CD4-positive, alpha-beta T cell (primary cell): ENCODE results near the gene ZDHHC3. TPM values are rescaled to one million over a fixed set of nuclear protein-coding genes. Genes with fewer than 3 reads are reported as not detected.

Experiments
- ATAC-seq: fragments of 200-7000 bp; cut with Tn5 transposase; one replicate; pipeline ENCODE4 v1.10.0; 2022; ENCODE audit warnings: mild to moderate bottlenecking; ENCODE audit not compliant: poor library complexity
- CTCF ChIA-PET: fragments of 350-600 bp; sonication (Branson Sonifier 250); formaldehyde crosslinking; loops from one replicate; lab custom pipeline; 2021; ENCODE audit warnings: antibody characterized with exemption, inconsistent platforms; lab: Charles Lee
- POLR2A ChIA-PET: fragments of 350-600 bp; sonication (Branson Sonifier 250); formaldehyde crosslinking; loops from one replicate; lab custom pipeline; 2021; ENCODE audit warnings: antibody characterized with exemption, inconsistent platforms; lab: Charles Lee
- DNase-seq, 14 experiments: peaks; one replicate each; pipeline ENCODE4 v3.0.0-alpha.2; 2013 to 2020; ENCODE audit warnings: mixed read lengths in 2 of 14
- H3K27ac ChIP-seq, 2 donors: one replicate each; pipeline versions ENCODE4 v1.5.1 to v1.7.0; 2013; ENCODE audit warnings: low read length in 2 of 2, low read depth in 1 of 2, mild to moderate bottlenecking in 1 of 2
- H3K27me3 ChIP-seq, 2 experiments: 1 replicate in 1 of 2; 2 replicates in 1 of 2; pipeline versions ENCODE4 v1.6.1 to v1.7.0; 2013; ENCODE audit warnings: low read length in 2 of 2, control low read depth in 1 of 2, mild to moderate bottlenecking in 1 of 2, moderate library complexity in 1 of 2; ENCODE audit not compliant: insufficient read depth in 2 of 2, control insufficient read depth in 1 of 2
- H3K36me3 ChIP-seq: one replicate; pipeline ENCODE4 v1.6.1; 2013; ENCODE audit warnings: low read length, control low read depth; ENCODE audit not compliant: insufficient read depth
- H3K4me1 ChIP-seq: one replicate; pipeline ENCODE4 v1.6.1; 2013; ENCODE audit warnings: low read length, control low read depth; ENCODE audit not compliant: insufficient read depth
- H3K4me3 ChIP-seq: one replicate; pipeline ENCODE4 v1.5.1; 2013; ENCODE audit warnings: mild to moderate bottlenecking, low read length, moderate library complexity
- H3K9me3 ChIP-seq, 2 experiments: 1 replicate in 1 of 2; 2 replicates in 1 of 2; pipeline versions ENCODE4 v1.6.1 to v1.7.0; 2013; ENCODE audit warnings: low read length in 2 of 2, mild to moderate bottlenecking in 2 of 2, control low read depth in 1 of 2, moderate library complexity in 1 of 2; ENCODE audit not compliant: control insufficient read depth in 1 of 2, insufficient read depth in 1 of 2
- H3K27ac Mint-ChIP-seq: one replicate; pipeline ENCODE4 v1.8.0; 2020; ENCODE audit warnings: mixed read lengths
- H3K27me3 Mint-ChIP-seq: one replicate; pipeline ENCODE4 v1.8.0; 2021; ENCODE audit warnings: mixed read lengths
- H3K36me3 Mint-ChIP-seq: one replicate; pipeline ENCODE4 v1.8.0; 2021; ENCODE audit warnings: low read depth, mixed read lengths
- H3K4me1 Mint-ChIP-seq: one replicate; pipeline ENCODE4 v1.8.0; 2021; ENCODE audit warnings: low read depth, mixed read lengths
- H3K4me3 Mint-ChIP-seq: one replicate; pipeline ENCODE4 v1.8.0; 2020; ENCODE audit warnings: mild to moderate bottlenecking, mixed read lengths
- H3K9me3 Mint-ChIP-seq: one replicate; pipeline ENCODE4 v1.8.0; 2020; ENCODE audit warnings: mixed read lengths
- CTCF ChIP-seq: fragments of 200-600 bp; IDR thresholded peaks from one replicate; pipeline ENCODE4 v1.8.0; 2022; ENCODE audit warnings: antibody characterized with exemption, mild to moderate bottlenecking
- intact Hi-C, 2 experiments: fragments of 100-400 bp; cut with DNase I in 1 of 2; cut with micrococcal nuclease in 1 of 2; formaldehyde crosslinking; loops; one replicate each; pipeline versions ENCODE4 v1.15.1 to v1.9.0; 2023 to 2025; cut with DNase I, micrococcal nuclease
- total RNA-seq, 174 experiments: library from RNA in 2 of 174; stranded (reverse) in 2 of 174; gene quantifications; one replicate each; pipeline ENCODE4 v1.2.3 and lab custom pipeline; 2021 to 2026

ZDHHC3 gene
- total RNA-seq, 2 experiments from 2014 or later: 34.4 to 34.6 TPM

DNA sequence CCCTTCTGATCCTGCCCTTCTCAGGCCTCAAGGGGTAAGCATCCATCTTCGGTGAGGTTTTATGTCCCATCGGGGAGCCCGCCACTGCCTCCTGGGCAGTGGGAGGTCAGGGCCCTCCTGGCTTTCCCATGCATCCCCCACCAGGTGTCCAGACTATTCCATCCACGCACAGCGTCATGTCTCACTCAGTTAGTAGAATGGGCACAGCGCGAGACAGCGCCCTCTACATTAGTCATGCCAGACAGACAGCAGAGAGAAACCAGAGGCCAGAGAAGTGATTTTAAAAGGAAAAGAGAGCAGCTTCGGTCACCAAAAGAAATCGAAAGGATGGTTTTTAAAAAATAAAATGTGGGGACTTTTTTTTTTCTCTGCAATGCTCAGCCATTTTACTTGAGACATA lies 49.8 kb downstream of the ZDHHC3 start:
- H3K4me1 ChIP-seq: no peaks in the 10 kb centered on the region
- POLR2A ChIA-PET: no interaction called here
- H3K4me3 ChIP-seq: no peak overlapping the region
- Mint-ChIP-seq H3K4me1 (no peaks in the 10 kb centered on the region), H3K9me3 (no peaks in the 10 kb centered on the region), H3K27ac (no peak overlapping the region), H3K27me3 (no peaks in the 10 kb centered on the region), H3K36me3 (peaks cover 91% of the 10 kb centered on the region), H3K4me3 (no peak overlapping the region)
- no peaks in the 10 kb centered on the region for H3K27me3 ChIP-seq
- ATAC-seq (no peak), DNase-seq (no peak)
- no peak for TF ChIP-seq CTCF
- intact Hi-C loops: no loop called here
- CTCF ChIA-PET: no interaction called here
- peaks cover 57% of the 10 kb centered on the region for H3K36me3 ChIP-seq
- H3K27ac ChIP-seq: no peak overlapping the region
- H3K9me3 ChIP-seq: no peaks in the 10 kb centered on the region

GRCh38 chr3:44924457-44925084 lies 51.4 kb downstream of the ZDHHC3 start:
- Mint-ChIP-seq H3K27me3 (no peaks in the 10 kb centered on the region), H3K27ac (no peak overlapping the region), H3K4me3 (no peak overlapping the region), H3K4me1 (no peaks in the 10 kb centered on the region), H3K9me3 (no peaks in the 10 kb centered on the region), H3K36me3 (peaks cover 88% of the 10 kb centered on the region)
- intact Hi-C loops: no loop called here
- ChIA-PET POLR2A (no interaction called here), CTCF (interaction anchor here (1.0 kb wide), 1 partner anchor 10 kb away, joined by 6 read pairs; no protein-coding TSS in a partner anchor)
- H3K9me3 ChIP-seq: no peaks in the 10 kb centered on the region
- TF ChIP-seq CTCF: no peak
- no peak overlapping the region for H3K27ac ChIP-seq
- no peaks in the 10 kb centered on the region for H3K4me1 ChIP-seq
- ATAC-seq (no peak), DNase-seq (no peak)
- H3K27me3 ChIP-seq: no peaks in the 10 kb centered on the region
- H3K4me3 ChIP-seq: no peak overlapping the region
- peaks cover 53% of the 10 kb centered on the region for H3K36me3 ChIP-seq

DNA sequence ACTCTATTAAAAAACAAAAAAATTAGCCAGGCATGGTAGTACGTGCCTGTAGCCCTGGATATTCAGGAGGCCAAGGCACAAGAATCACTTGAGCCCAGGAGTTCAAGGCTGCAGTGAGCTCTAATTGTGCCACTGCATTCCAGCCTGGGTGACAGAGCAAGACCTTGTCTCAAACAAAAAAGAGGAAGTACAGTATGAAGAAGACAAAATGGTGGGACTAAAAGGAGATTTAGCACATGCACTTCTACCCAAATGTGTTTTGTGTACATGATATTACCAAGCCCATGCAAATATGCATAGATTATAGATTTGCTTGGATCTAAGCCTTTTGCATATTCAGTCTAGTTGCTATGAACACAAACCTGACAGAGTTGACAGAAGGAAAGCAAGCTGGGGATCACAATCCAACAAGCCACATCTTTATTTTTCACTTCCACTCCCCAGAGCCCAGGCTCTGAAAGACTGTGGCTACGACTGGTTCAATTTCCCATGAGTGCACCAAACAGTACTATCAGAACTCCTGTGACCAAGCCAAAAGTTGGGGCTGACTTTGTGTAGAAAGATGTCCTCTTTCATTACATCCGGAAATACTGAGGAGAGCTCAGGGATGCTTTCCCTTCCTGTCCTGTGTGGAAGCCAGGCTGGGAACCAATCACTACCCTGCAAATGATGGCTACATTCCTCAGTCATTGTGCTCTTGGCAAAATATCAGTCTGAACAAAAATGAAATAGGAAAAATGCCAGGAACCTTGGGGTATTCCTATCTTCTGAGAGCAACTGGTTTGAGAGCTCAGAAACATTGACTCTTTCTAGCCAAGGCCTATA lies 52.1 kb downstream of the ZDHHC3 start:
- Histone ChIP-seq H3K36me3 (peaks cover 49% of the 10 kb centered on the region), H3K9me3 (no peaks in the 10 kb centered on the region), H3K4me3 (no peak overlapping the region), H3K4me1 (no peaks in the 10 kb centered on the region), H3K27me3 (no peaks in the 10 kb centered on the region), H3K27ac (no peak overlapping the region)
- H3K4me3 Mint-ChIP-seq: no peak overlapping the region
- H3K9me3 Mint-ChIP-seq: no peaks in the 10 kb centered on the region
- intact Hi-C loops: no loop called here
- no peak for TF ChIP-seq CTCF
- no peaks in the 10 kb centered on the region for H3K27me3 Mint-ChIP-seq
- H3K4me1 Mint-ChIP-seq: no peaks in the 10 kb centered on the region
- ATAC-seq (no peak), DNase-seq (no peak)
- ChIA-PET CTCF (interaction anchor here (1.0 kb wide), 1 partner anchor 10 kb away, joined by 6 read pairs; no protein-coding TSS in a partner anchor), POLR2A (no interaction called here)
- peaks cover 81% of the 10 kb centered on the region for H3K36me3 Mint-ChIP-seq
- no peak overlapping the region for H3K27ac Mint-ChIP-seq
